ENCODE measurements around the gene SCFD2. TPM values are rescaled to one million over a fixed set of nuclear protein-coding genes. Genes with fewer than 3 reads are reported as not detected.

Gene SCFD2
- total RNA-seq, 1 donor from 2014 or later: 10.7 TPM

GRCh38 chr4:52919461-52919860, 446.4 kb downstream of the SCFD2 start:
- H3K36me3 Mint-ChIP-seq (ENCODE audit: low read depth): no peaks in the 10 kb centered on the region
- no peaks in the 10 kb centered on the region for H3K27me3 Mint-ChIP-seq (ENCODE audit: low read depth)
- no peak overlapping the region for H3K27ac Mint-ChIP-seq (ENCODE audit: unreplicated experiment)
- H3K9me3 Mint-ChIP-seq (ENCODE audit: low read depth): no peaks in the 10 kb centered on the region
- H3K4me3 Mint-ChIP-seq (ENCODE audit: unreplicated experiment): no peak overlapping the region
- no peak for TF ChIP-seq CTCF (IDR thresholded peaks at IDR 0.05)
- peaks cover 3% of the 10 kb centered on the region for H3K4me1 Mint-ChIP-seq (ENCODE audit: low read depth)
- DNase-seq (ENCODE audit: low spot score): no peak

GRCh38 chr4:52917817-52918216, 448.0 kb downstream of the SCFD2 start:
- H3K4me3 Mint-ChIP-seq (ENCODE audit: unreplicated experiment): no peak overlapping the region
- peaks cover 10% of the 10 kb centered on the region for H3K4me1 Mint-ChIP-seq (ENCODE audit: low read depth)
- H3K27me3 Mint-ChIP-seq (ENCODE audit: low read depth): no peaks in the 10 kb centered on the region
- H3K9me3 Mint-ChIP-seq (ENCODE audit: low read depth): no peaks in the 10 kb centered on the region
- TF ChIP-seq CTCF (IDR thresholded peaks at IDR 0.05): no peak
- no peak for DNase-seq (ENCODE audit: low spot score)
- H3K36me3 Mint-ChIP-seq (ENCODE audit: low read depth): no peaks in the 10 kb centered on the region
- H3K27ac Mint-ChIP-seq (ENCODE audit: unreplicated experiment): no peak overlapping the region

- H3K27me3 Mint-ChIP-seq (ENCODE audit: low read depth): no peaks in the 10 kb centered on the region
- TF ChIP-seq CTCF (IDR thresholded peaks at IDR 0.05): no peak
- no peak for DNase-seq (ENCODE audit: low spot score)
- H3K27ac Mint-ChIP-seq (ENCODE audit: unreplicated experiment): no peak overlapping the region
- no peak overlapping the region for H3K4me3 Mint-ChIP-seq (ENCODE audit: unreplicated experiment)
- peaks cover 10% of the 10 kb centered on the region for H3K4me1 Mint-ChIP-seq (ENCODE audit: low read depth)
- H3K9me3 Mint-ChIP-seq (ENCODE audit: low read depth): no peaks in the 10 kb centered on the region
- no peaks in the 10 kb centered on the region for H3K36me3 Mint-ChIP-seq (ENCODE audit: low read depth)
Measured at GRCh38 chr4:52915730-52916300, 450.0 kb downstream of the SCFD2 start.

- Mint-ChIP-seq H3K4me3 (ENCODE audit: unreplicated experiment) (no peak overlapping the region), H3K36me3 (ENCODE audit: low read depth) (no peaks in the 10 kb centered on the region), H3K4me1 (ENCODE audit: low read depth) (peaks cover 10% of the 10 kb centered on the region), H3K27ac (ENCODE audit: unreplicated experiment) (no peak overlapping the region), H3K9me3 (ENCODE audit: low read depth) (no peaks in the 10 kb centered on the region), H3K27me3 (ENCODE audit: low read depth) (no peaks in the 10 kb centered on the region)
- DNase-seq (ENCODE audit: low spot score): no peak
- no peak for TF ChIP-seq CTCF (IDR thresholded peaks at IDR 0.05)
Measured at GRCh38 chr4:52915191-52915590, 450.7 kb downstream of the SCFD2 start.

- Mint-ChIP-seq H3K4me3 (ENCODE audit: unreplicated experiment) (no peak overlapping the region), H3K36me3 (ENCODE audit: low read depth) (no peaks in the 10 kb centered on the region), H3K27me3 (ENCODE audit: low read depth) (no peaks in the 10 kb centered on the region), H3K4me1 (ENCODE audit: low read depth) (peaks cover 10% of the 10 kb centered on the region), H3K27ac (ENCODE audit: unreplicated experiment) (no peak overlapping the region), H3K9me3 (ENCODE audit: low read depth) (no peaks in the 10 kb centered on the region)
- TF ChIP-seq CTCF (IDR thresholded peaks at IDR 0.05): no peak
- no peak for DNase-seq (ENCODE audit: low spot score)
Measured at GRCh38 chr4:52914051-52914605, 451.7 kb downstream of the SCFD2 start.
